Effector memory CD4-positive, alpha-beta T cell (primary cell): Measurements from ENCODE around the gene LAMC1.

Experiments used
- DNase-seq, 3 donors: peaks; one replicate each; pipeline ENCODE4 v3.0.0-alpha.2; 2020
- H3K27ac ChIP-seq: 2 replicates; pipeline ENCODE4 v1.7.0; 2013; ENCODE audit warnings: mild to moderate bottlenecking, low read length, moderate library complexity; ENCODE audit not compliant: insufficient read depth, poor library complexity, severe bottlenecking
- H3K27me3 ChIP-seq: replicated peaks from 2 replicates; pipeline ENCODE4 v1.7.0; 2013; ENCODE audit warnings: mild to moderate bottlenecking, low read length; ENCODE audit not compliant: insufficient read depth, control insufficient read depth, poor library complexity, severe bottlenecking
- H3K36me3 ChIP-seq: 2 replicates; pipeline ENCODE4 v1.7.0; 2013; ENCODE audit warnings: mild to moderate bottlenecking, low read length, moderate library complexity; ENCODE audit not compliant: control insufficient read depth, insufficient read depth
- H3K4me1 ChIP-seq: 2 replicates; pipeline ENCODE4 v1.7.0; 2013; ENCODE audit warnings: low read length, mild to moderate bottlenecking; ENCODE audit not compliant: control insufficient read depth, insufficient read depth, poor library complexity, severe bottlenecking
- H3K4me3 ChIP-seq: 2 replicates; pipeline ENCODE4 v1.7.0; 2013; ENCODE audit warnings: low read length, low read depth, mild to moderate bottlenecking; ENCODE audit not compliant: insufficient read depth, poor library complexity, severe bottlenecking
- H3K9me3 ChIP-seq: 2 replicates; pipeline ENCODE4 v1.7.0; 2013; ENCODE audit warnings: mild to moderate bottlenecking, low read length, moderate library complexity; ENCODE audit not compliant: control insufficient read depth

Gene LAMC1

GRCh38 chr1:183093066-183093668 is 69.9 kb downstream of the LAMC1 start:
- Histone ChIP-seq H3K36me3 (no peaks in the 10 kb centered on the region), H3K9me3 (no peaks in the 10 kb centered on the region), H3K27me3 (no peaks in the 10 kb centered on the region), H3K4me3 (no peak overlapping the region), H3K27ac (no peak overlapping the region), H3K4me1 (no peaks in the 10 kb centered on the region)
- no peak for DNase-seq

DNA sequence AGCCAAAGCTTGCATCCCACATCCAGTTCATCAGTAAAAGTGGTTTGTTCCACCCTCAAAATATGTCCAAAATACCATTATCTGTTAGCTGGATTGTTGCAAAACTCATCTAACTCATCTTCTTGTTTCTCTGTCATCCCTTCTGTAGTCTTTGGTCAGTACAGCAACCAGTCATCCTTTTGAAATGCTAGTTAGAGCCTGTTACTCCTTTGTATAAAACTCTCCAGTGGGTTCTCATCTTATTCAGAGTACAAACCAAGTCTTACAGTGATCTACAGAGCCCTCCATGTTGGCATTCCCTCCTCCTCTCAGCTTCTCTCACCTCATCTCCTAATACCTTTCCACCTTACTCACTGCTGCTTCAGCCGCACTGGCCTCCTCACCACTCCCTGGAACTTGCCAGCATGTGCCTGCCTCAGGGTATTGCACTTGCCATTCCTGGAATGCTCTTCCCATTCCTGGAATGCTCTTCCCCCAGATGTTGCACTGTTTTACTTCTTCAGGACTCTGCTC is 70.6 kb downstream of the LAMC1 start:
- Histone ChIP-seq H3K9me3 (no peaks in the 10 kb centered on the region), H3K27me3 (no peaks in the 10 kb centered on the region), H3K4me1 (no peaks in the 10 kb centered on the region), H3K4me3 (no peak overlapping the region), H3K27ac (no peak overlapping the region), H3K36me3 (no peaks in the 10 kb centered on the region)
- no peak for DNase-seq

- no peak overlapping the region for H3K4me3 ChIP-seq
- no peaks in the 10 kb centered on the region for H3K36me3 ChIP-seq
- H3K4me1 ChIP-seq = no peaks in the 10 kb centered on the region
- no peaks in the 10 kb centered on the region for H3K27me3 ChIP-seq
- no peak overlapping the region for H3K27ac ChIP-seq
- DNase-seq = no peak
- H3K9me3 ChIP-seq = no peaks in the 10 kb centered on the region
Measured at GRCh38 chr1:183094351-183094750, 71.1 kb downstream of the LAMC1 start.

GRCh38 chr1:183096351-183096750 is 73.1 kb downstream of the LAMC1 start:
- no peaks in the 10 kb centered on the region for H3K36me3 ChIP-seq
- DNase-seq = no peak
- peaks cover 3% of the 10 kb centered on the region for H3K27me3 ChIP-seq
- H3K4me3 ChIP-seq = no peak overlapping the region
- H3K27ac ChIP-seq = no peak overlapping the region
- no peaks in the 10 kb centered on the region for H3K4me1 ChIP-seq
- no peaks in the 10 kb centered on the region for H3K9me3 ChIP-seq

GRCh38 chr1:183096894-183097293 is 73.7 kb downstream of the LAMC1 start:
- H3K4me1 ChIP-seq = no peaks in the 10 kb centered on the region
- no peak for DNase-seq
- no peaks in the 10 kb centered on the region for H3K36me3 ChIP-seq
- no peaks in the 10 kb centered on the region for H3K9me3 ChIP-seq
- no peak overlapping the region for H3K27ac ChIP-seq
- peaks cover 3% of the 10 kb centered on the region for H3K27me3 ChIP-seq
- H3K4me3 ChIP-seq = no peak overlapping the region

GRCh38 chr1:183097438-183098051 is 74.3 kb downstream of the LAMC1 start:
- peaks cover 3% of the 10 kb centered on the region for H3K27me3 ChIP-seq
- H3K4me3 ChIP-seq = no peak overlapping the region
- H3K36me3 ChIP-seq = no peaks in the 10 kb centered on the region
- H3K4me1 ChIP-seq = no peaks in the 10 kb centered on the region
- DNase-seq = no peak
- H3K9me3 ChIP-seq = no peaks in the 10 kb centered on the region
- no peak overlapping the region for H3K27ac ChIP-seq

- H3K4me3 ChIP-seq = no peak overlapping the region
- H3K4me1 ChIP-seq = no peaks in the 10 kb centered on the region
- H3K27me3 ChIP-seq = peaks cover 3% of the 10 kb centered on the region
- no peak overlapping the region for H3K27ac ChIP-seq
- DNase-seq = no peak
- H3K9me3 ChIP-seq = no peaks in the 10 kb centered on the region
- no peaks in the 10 kb centered on the region for H3K36me3 ChIP-seq
Measured at GRCh38 chr1:183098317-183098716, 75.1 kb downstream of the LAMC1 start.

- Histone ChIP-seq H3K27me3 (peaks cover 3% of the 10 kb centered on the region), H3K36me3 (no peaks in the 10 kb centered on the region), H3K4me1 (no peaks in the 10 kb centered on the region), H3K9me3 (no peaks in the 10 kb centered on the region), H3K27ac (no peak overlapping the region), H3K4me3 (no peak overlapping the region)
- DNase-seq = no peak
Measured at GRCh38 chr1:183100361-183100974, 77.2 kb downstream of the LAMC1 start.

DNA sequence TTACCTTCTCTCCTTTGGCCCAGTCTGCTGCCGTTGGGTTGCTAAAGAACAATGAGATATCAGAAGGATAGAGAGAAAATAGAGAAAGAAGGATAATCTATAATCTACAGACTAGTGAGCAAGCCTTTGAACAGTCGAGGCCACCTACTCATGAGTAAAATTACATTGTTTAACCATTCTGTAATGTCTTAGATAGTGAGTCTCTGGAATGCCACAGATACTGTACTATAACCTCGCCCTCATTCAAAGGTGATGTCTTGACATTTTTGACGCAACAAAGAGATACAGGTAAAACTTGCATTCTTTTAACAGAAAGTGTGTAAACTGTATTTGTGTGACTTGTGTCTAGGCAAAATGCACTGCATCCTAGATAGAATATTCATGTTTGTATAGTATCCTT is 77.9 kb downstream of the LAMC1 start:
- no peak for DNase-seq
- Histone ChIP-seq H3K4me1 (no peaks in the 10 kb centered on the region), H3K9me3 (no peaks in the 10 kb centered on the region), H3K36me3 (no peaks in the 10 kb centered on the region), H3K27me3 (peaks cover 3% of the 10 kb centered on the region), H3K4me3 (no peak overlapping the region), H3K27ac (no peak overlapping the region)

GRCh38 chr1:183101841-183102276 is 78.6 kb downstream of the LAMC1 start:
- Histone ChIP-seq H3K27ac (no peak overlapping the region), H3K4me1 (no peaks in the 10 kb centered on the region), H3K27me3 (peaks cover 3% of the 10 kb centered on the region), H3K9me3 (no peaks in the 10 kb centered on the region), H3K4me3 (no peak overlapping the region), H3K36me3 (no peaks in the 10 kb centered on the region)
- no peak for DNase-seq
